GM19395 (cell line): Measurements from ENCODE around the gene SLC12A7.
A peak's percentile ranks its signal among the peaks of the same experiment; 100 is the strongest.

Experiments
- ATAC-seq: cut with Tn5 transposase; IDR thresholded peaks from one replicate; pipeline ENCODE4 v1.9.1; 2021; ENCODE audit warnings: mild to moderate bottlenecking, moderate library complexity; ENCODE audit not compliant: unreplicated experiment

SLC12A7 gene

GRCh38 chr5:1141834-1142233 lies 30.0 kb upstream of the SLC12A7 start:
- ATAC-seq, result no peak

- ATAC-seq, result no peak
Measured at GRCh38 chr5:1140818-1141189, 28.9 kb upstream of the SLC12A7 start.

GRCh38 chr5:1140171-1140817 lies 28.4 kb upstream of the SLC12A7 start:
- ATAC-seq, result no peak

GRCh38 chr5:1139331-1140170 lies 27.7 kb upstream of the SLC12A7 start:
- ATAC-seq, result no peak

- ATAC-seq, result no peak
Measured at GRCh38 chr5:1138445-1139245, 26.8 kb upstream of the SLC12A7 start.

GRCh38 chr5:1137567-1138444 lies 25.9 kb upstream of the SLC12A7 start:
- no peak for ATAC-seq

GRCh38 chr5:1136814-1137213 lies 25.0 kb upstream of the SLC12A7 start:
- ATAC-seq, result no peak

GRCh38 chr5:1135696-1136525 lies 24.0 kb upstream of the SLC12A7 start:
- ATAC-seq, result no peak

- ATAC-seq, result no peak
Measured at GRCh38 chr5:1134478-1134877, 22.6 kb upstream of the SLC12A7 start.

GRCh38 chr5:1133510-1134201 lies 21.8 kb upstream of the SLC12A7 start:
- peak; percentile 39 for ATAC-seq

- no peak for ATAC-seq
Measured at GRCh38 chr5:1133108-1133507, 21.2 kb upstream of the SLC12A7 start.

GRCh38 chr5:1132570-1132969 lies 20.7 kb upstream of the SLC12A7 start:
- ATAC-seq, result no peak

GRCh38 chr5:1131726-1132125 lies 19.9 kb upstream of the SLC12A7 start:
- no peak for ATAC-seq

GRCh38 chr5:1131191-1131621 lies 19.3 kb upstream of the SLC12A7 start:
- no peak for ATAC-seq

- ATAC-seq, result no peak
Measured at GRCh38 chr5:1130218-1130946, 18.5 kb upstream of the SLC12A7 start.

GRCh38 chr5:1129711-1130055 lies 17.8 kb upstream of the SLC12A7 start:
- no peak for ATAC-seq

GRCh38 chr5:1128977-1129710 lies 17.3 kb upstream of the SLC12A7 start:
- ATAC-seq, result no peak
